AG08395 (cell line): ENCODE results near the gene FUNDC2.

Experiments
- DNase-seq: peaks from one replicate; pipeline ENCODE4 v3.0.0; 2012; ENCODE audit warnings: mixed read lengths, low spot score

Gene FUNDC2

GRCh38 chrX:155023907-155024833 is 2.5 kb upstream of the FUNDC2 start:
- no peak for DNase-seq

- DNase-seq, result no peak
Observed at GRCh38 chrX:155026420-155026726, 271 bp upstream of the FUNDC2 start.

- DNase-seq, result peak; percentile 26
Observed at GRCh38 chrX:155027509-155028066, 944 bp downstream of the FUNDC2 start.

- no peak for DNase-seq
Observed at GRCh38 chrX:155028129-155028528, 1.5 kb downstream of the FUNDC2 start.

GRCh38 chrX:155028877-155029291 is 2.2 kb downstream of the FUNDC2 start:
- no peak for DNase-seq

- no peak for DNase-seq
Observed at GRCh38 chrX:155031657-155032056, 5.0 kb downstream of the FUNDC2 start.

- DNase-seq, result no peak
Observed at GRCh38 chrX:155035688-155036087, 9.0 kb downstream of the FUNDC2 start.

- no peak for DNase-seq
Observed at GRCh38 chrX:155046129-155046810, 19.6 kb downstream of the FUNDC2 start.

- no peak for DNase-seq
Observed at GRCh38 chrX:155046811-155047528, 20.3 kb downstream of the FUNDC2 start.

GRCh38 chrX:155048977-155049619 is 22.5 kb downstream of the FUNDC2 start:
- peak; percentile 19 for DNase-seq

GRCh38 chrX:155052738-155053498 is 26.3 kb downstream of the FUNDC2 start:
- no peak for DNase-seq

GRCh38 chrX:155053656-155054055 is 27.0 kb downstream of the FUNDC2 start:
- DNase-seq, result no peak

GRCh38 chrX:155054255-155054654 is 27.6 kb downstream of the FUNDC2 start:
- no peak for DNase-seq

GRCh38 chrX:155055494-155055893 is 28.9 kb downstream of the FUNDC2 start:
- no peak for DNase-seq

- DNase-seq, result no peak
Observed at GRCh38 chrX:155056471-155056870, 29.8 kb downstream of the FUNDC2 start.

GRCh38 chrX:155056877-155057792 is 30.5 kb downstream of the FUNDC2 start:
- peak; percentile 69 for DNase-seq

- DNase-seq, result no peak
Observed at GRCh38 chrX:155061760-155062159, 35.1 kb downstream of the FUNDC2 start.

- peak; percentile 18 for DNase-seq
Observed at GRCh38 chrX:155065035-155065734, 38.5 kb downstream of the FUNDC2 start.

GRCh38 chrX:155068165-155068564 is 41.5 kb downstream of the FUNDC2 start:
- DNase-seq, result peak; percentile 41
